Measurements from ENCODE around the gene DUOXA1. TPM values are rescaled to one million over a fixed set of nuclear protein-coding genes. Genes with fewer than 3 reads are reported as not detected.

The DUOXA1 gene
- total RNA-seq, 1 donor from 2014 or later: not detected

DNA sequence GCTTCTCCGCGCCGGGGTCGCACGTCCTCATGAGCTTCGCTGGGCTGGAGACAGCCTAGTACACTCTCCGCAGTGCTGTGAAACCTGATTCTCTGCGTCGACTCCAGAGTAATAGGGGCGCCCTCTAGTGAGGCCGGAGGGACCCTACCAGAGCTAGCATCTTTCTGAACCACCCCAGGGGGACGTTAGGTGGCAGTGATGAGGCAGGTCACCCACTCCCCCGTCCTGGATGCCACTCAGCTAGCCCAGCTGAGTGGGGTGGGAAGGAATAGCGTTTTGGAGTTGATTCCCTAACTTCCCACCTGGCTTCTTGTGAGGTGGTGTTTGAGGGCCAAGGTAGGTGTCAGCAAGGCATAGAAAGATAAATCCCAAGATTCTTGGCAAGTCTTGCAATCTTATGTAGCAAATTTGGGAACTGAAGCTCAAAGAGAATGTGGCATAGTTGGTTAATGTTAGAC, 11.5 kb downstream of the DUOXA1 start:
- peaks cover 40% of the 10 kb centered on the region for H3K27me3 Mint-ChIP-seq (ENCODE audit: unreplicated experiment)
- no peaks in the 10 kb centered on the region for H3K4me1 Mint-ChIP-seq (ENCODE audit: low read depth, unreplicated experiment)
- no peak overlapping the region for H3K27ac Mint-ChIP-seq (ENCODE audit: unreplicated experiment)
- peak overlapping the region; percentile 64 for H3K4me3 Mint-ChIP-seq (ENCODE audit: unreplicated experiment)
- no peaks in the 10 kb centered on the region for H3K36me3 Mint-ChIP-seq (ENCODE audit: unreplicated experiment)
- TF ChIP-seq, protein P1, sequence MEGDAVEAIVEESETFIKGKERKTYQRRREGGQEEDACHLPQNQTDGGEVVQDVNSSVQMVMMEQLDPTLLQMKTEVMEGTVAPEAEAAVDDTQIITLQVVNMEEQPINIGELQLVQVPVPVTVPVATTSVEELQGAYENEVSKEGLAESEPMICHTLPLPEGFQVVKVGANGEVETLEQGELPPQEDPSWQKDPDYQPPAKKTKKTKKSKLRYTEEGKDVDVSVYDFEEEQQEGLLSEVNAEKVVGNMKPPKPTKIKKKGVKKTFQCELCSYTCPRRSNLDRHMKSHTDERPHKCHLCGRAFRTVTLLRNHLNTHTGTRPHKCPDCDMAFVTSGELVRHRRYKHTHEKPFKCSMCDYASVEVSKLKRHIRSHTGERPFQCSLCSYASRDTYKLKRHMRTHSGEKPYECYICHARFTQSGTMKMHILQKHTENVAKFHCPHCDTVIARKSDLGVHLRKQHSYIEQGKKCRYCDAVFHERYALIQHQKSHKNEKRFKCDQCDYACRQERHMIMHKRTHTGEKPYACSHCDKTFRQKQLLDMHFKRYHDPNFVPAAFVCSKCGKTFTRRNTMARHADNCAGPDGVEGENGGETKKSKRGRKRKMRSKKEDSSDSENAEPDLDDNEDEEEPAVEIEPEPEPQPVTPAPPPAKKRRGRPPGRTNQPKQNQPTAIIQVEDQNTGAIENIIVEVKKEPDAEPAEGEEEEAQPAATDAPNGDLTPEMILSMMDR (IDR thresholded peaks at IDR 0.05; ENCODE audit: partially characterized antibody, unreplicated experiment): peak; percentile 83
- peak; percentile 90 for DNase-seq
- H3K9me3 Mint-ChIP-seq (ENCODE audit: unreplicated experiment): peaks cover 8% of the 10 kb centered on the region

DNA sequence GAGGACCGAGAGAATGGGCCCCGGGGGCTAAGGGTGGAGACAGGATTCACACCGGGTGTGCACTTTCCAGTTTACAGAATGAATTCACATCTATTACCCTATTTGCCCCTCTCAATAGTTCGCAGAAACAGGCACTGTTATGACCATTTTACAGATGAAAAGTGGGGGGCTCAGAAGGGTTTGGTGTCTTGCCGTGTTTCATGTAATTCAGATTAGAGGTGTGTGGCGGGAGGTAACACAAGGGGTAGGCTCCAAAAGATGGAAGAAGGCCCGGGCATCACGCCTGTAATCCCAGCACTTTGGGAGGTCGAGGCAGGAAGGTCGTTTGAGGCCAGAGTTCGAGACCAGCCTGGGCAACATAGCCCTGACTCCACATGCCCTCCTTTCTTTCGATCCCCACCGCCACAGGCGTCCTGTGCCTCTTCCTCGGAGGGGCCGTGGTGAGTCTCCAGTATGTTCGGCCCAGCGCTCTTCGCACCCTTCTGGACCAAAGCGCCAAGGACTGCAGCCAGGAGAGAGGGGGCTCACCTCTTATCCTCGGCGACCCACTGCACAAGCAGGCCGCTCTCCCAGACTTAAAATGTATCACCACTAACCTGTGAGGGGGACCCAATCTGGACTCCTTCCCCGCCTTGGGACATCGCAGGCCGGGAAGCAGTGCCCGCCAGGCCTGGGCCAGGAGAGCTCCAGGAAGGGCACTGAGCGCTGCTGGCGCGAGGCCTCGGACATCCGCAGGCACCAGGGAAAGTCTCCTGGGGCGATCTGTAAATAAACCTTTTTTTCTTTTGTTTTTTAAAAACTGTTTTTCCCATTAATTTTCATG, 12.2 kb downstream of the DUOXA1 start:
- no peak overlapping the region for H3K27ac Mint-ChIP-seq (ENCODE audit: unreplicated experiment)
- TF ChIP-seq, protein P1 (IDR thresholded peaks at IDR 0.05; ENCODE audit: partially characterized antibody, unreplicated experiment): no peak
- H3K36me3 Mint-ChIP-seq (ENCODE audit: unreplicated experiment): no peaks in the 10 kb centered on the region
- peak; percentile 12 for DNase-seq
- peaks cover 43% of the 10 kb centered on the region for H3K27me3 Mint-ChIP-seq (ENCODE audit: unreplicated experiment)
- no peaks in the 10 kb centered on the region for H3K4me1 Mint-ChIP-seq (ENCODE audit: low read depth, unreplicated experiment)
- peaks cover 8% of the 10 kb centered on the region for H3K9me3 Mint-ChIP-seq (ENCODE audit: unreplicated experiment)
- H3K4me3 Mint-ChIP-seq (ENCODE audit: unreplicated experiment): peak overlapping the region; percentile 64

DNA sequence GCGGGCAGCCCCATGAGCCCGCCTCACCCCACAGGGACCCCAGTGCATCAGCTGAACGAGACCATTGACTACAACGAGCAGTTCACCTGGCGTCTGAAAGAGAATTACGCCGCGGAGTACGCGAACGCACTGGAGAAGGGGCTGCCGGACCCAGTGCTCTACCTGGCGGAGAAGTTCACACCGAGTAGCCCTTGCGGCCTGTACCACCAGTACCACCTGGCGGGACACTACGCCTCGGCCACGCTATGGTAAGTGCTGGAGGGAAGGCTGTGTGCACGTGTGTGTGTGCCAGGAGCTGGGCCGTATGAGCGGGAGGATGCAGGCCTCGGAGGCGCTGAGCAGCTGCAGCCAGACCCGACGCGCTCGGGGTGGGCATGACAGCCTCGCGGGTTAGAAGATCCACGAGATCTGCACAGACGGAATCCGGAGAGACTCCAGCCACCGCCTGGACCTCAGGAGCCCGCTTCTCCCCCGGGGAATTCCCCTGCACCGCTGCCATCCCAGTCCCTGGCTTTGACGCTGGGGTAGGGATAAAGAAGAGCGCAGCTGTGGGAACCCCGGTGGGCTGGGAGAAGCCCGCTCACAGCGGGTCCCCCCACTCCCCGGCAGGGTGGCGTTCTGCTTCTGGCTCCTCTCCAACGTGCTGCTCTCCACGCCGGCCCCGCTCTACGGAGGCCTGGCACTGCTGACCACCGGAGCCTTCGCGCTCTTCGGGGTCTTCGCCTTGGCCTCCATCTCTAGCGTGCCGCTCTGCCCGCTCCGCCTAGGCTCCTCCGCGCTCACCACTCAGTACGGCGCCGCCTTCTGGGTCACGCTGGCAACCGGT, 13.0 kb downstream of the DUOXA1 start:
- no peak overlapping the region for H3K27ac Mint-ChIP-seq (ENCODE audit: unreplicated experiment)
- peaks cover 50% of the 10 kb centered on the region for H3K27me3 Mint-ChIP-seq (ENCODE audit: unreplicated experiment)
- TF ChIP-seq, protein P1 (IDR thresholded peaks at IDR 0.05; ENCODE audit: partially characterized antibody, unreplicated experiment): no peak
- peak overlapping the region; percentile 38 for H3K4me3 Mint-ChIP-seq (ENCODE audit: unreplicated experiment)
- no peaks in the 10 kb centered on the region for H3K4me1 Mint-ChIP-seq (ENCODE audit: low read depth, unreplicated experiment)
- H3K36me3 Mint-ChIP-seq (ENCODE audit: unreplicated experiment): no peaks in the 10 kb centered on the region
- peak; percentile 40 for DNase-seq
- H3K9me3 Mint-ChIP-seq (ENCODE audit: unreplicated experiment): peaks cover 10% of the 10 kb centered on the region

DNA sequence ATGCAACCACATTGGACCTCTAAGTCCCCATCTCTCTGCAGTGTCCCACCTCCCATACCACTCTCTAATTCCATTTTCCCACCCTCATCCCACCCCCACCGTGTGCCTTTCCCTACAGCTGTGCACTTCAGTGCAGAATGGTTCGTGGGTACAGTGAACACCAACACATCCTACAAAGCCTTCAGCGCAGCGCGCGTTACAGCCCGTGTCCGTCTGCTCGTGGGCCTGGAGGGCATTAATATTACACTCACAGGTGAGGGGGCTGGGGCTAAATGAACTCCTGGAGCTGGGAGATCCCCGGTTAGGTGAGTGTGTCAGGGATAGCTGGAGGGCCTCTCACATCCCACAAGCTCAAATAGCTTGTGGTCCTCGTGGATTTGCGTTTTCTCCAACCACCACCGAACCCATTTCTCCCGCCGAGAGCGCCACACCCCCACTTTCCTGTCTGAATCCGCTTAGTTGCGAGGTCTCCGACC, 13.6 kb downstream of the DUOXA1 start:
- TF ChIP-seq, protein P1 (IDR thresholded peaks at IDR 0.05; ENCODE audit: partially characterized antibody, unreplicated experiment): no peak
- Mint-ChIP-seq H3K9me3 (ENCODE audit: unreplicated experiment) (peaks cover 10% of the 10 kb centered on the region), H3K27ac (ENCODE audit: unreplicated experiment) (no peak overlapping the region), H3K27me3 (ENCODE audit: unreplicated experiment) (peaks cover 48% of the 10 kb centered on the region), H3K4me1 (ENCODE audit: low read depth, unreplicated experiment) (no peaks in the 10 kb centered on the region), H3K4me3 (ENCODE audit: unreplicated experiment) (peak overlapping the region; percentile 38), H3K36me3 (ENCODE audit: unreplicated experiment) (no peaks in the 10 kb centered on the region)
- peak; percentile 4 for DNase-seq
